ENCODE data around the gene RPS15.

GRCh38 chr19:1417145-1417544 lies 21.1 kb upstream of the RPS15 start:
- TF ChIP-seq CREB5 (CRISPR knock-in tag; IDR thresholded peaks at IDR 0.05; ENCODE audit: low read depth): no peak
- TF ChIP-seq ZNF70 (CRISPR knock-in tag; IDR thresholded peaks at IDR 0.05): no peak
- no peak for TF ChIP-seq PATZ1 (CRISPR knock-in tag; IDR thresholded peaks at IDR 0.05; ENCODE audit: borderline replicate concordance)
- TF ChIP-seq ZFP30 (CRISPR knock-in tag; IDR thresholded peaks at IDR 0.05): no peak
- no peak for TF ChIP-seq OSR1 (CRISPR knock-in tag; IDR thresholded peaks at IDR 0.05)
- no peak for TF ChIP-seq ARNTL (CRISPR knock-in tag; IDR thresholded peaks at IDR 0.05; ENCODE audit: borderline replicate concordance, low read depth)
- no peak for TF ChIP-seq ZNF8 (CRISPR knock-in tag; IDR thresholded peaks at IDR 0.05)
- no peak for TF ChIP-seq CSRNP3 (CRISPR knock-in tag; IDR thresholded peaks at IDR 0.05)
- TF ChIP-seq TSHZ2 (CRISPR knock-in tag; IDR thresholded peaks at IDR 0.05): no peak
- TF ChIP-seq GLIS3 (CRISPR knock-in tag; IDR thresholded peaks at IDR 0.05): no peak
